Right lobe of liver (tissue), 6 donors: ENCODE measurements around the gene NRXN3. TPM values are rescaled to one million over a fixed set of nuclear protein-coding genes. Genes with fewer than 3 reads are reported as not detected.

Experiments
- ATAC-seq, 4 donors: fragments of 200-7000 bp; cut with Tn5 transposase; one replicate each; pipeline ENCODE4 v1.9.1; 2020; ENCODE audit warnings: mild to moderate bottlenecking in 4 of 4, moderate library complexity in 4 of 4
- DNase-seq, 3 donors: peaks; one replicate each; pipeline ENCODE4 v3.0.0-alpha.2; 2020
- H3K27ac ChIP-seq, 3 donors: fragments of 200-600 bp; one replicate each; pipeline ENCODE4 v1.8.0; 2022
- H3K27me3 ChIP-seq, 2 donors: fragments of 200-600 bp; one replicate each; pipeline ENCODE4 v1.8.0; 2022
- H3K36me3 ChIP-seq, 4 donors: fragments of 200-600 bp; sonication (generic) in 1 of 4; one replicate each; pipeline versions ENCODE4 v1.5.1 to v1.8.0; 2017 to 2022; ENCODE audit warnings: control low read depth in 1 of 4
- H3K4me1 ChIP-seq, 4 donors: fragments of 200-600 bp; sonication (generic) in 1 of 4; one replicate each; pipeline versions ENCODE4 v1.5.1 to v1.8.0; 2017 to 2022; ENCODE audit warnings: control low read depth in 1 of 4
- H3K4me3 ChIP-seq, 3 donors: fragments of 200-600 bp; one replicate each; pipeline ENCODE4 v1.8.0; 2022
- H3K9me3 ChIP-seq, 4 donors: fragments of 200-600 bp; sonication (generic) in 1 of 4; one replicate each; pipeline versions ENCODE4 v1.5.1 to v1.8.0; 2017 to 2022; ENCODE audit warnings: control low read depth in 1 of 4
- CTCF ChIP-seq, 4 donors: fragments of 200-600 bp in 3 of 4; fragments of 450-650 bp in 1 of 4; IDR thresholded peaks; one replicate each; pipeline versions ENCODE4 v1.5.1 to v1.8.0; 2016 to 2022; ENCODE audit warnings: antibody characterized with exemption in 4 of 4, mild to moderate bottlenecking in 2 of 4
- POLR2A ChIP-seq: fragments of 450-650 bp; IDR thresholded peaks from one replicate; pipeline ENCODE4 v1.6.1; 2017; ENCODE audit warnings: antibody characterized with exemption, mild to moderate bottlenecking
- WGBS: methylation state at CpG from one replicate; pipeline ENCODE4 v1.1.6; 2018; ENCODE audit warnings: low coverage, low lambda C conversion rate; ENCODE audit not compliant: insufficient coverage; ENCODE audit errors: missing lambda C conversion rate; 5-methylcytosine and 5-hydroxymethylcytosine counted together
- intact Hi-C, 2 donors: fragments of 100-400 bp; cut with DNase I; formaldehyde crosslinking; loops; one replicate each; pipeline versions ENCODE4 v1.11.2 to v1.14.1; 2022
- total RNA-seq, 6 experiments: library from RNA; depleted of rRNA in 2 of 6; stranded (reverse); fragments of >200 nt in 2 of 6; fragmentation: NEBNext Ultra II Directional in 3 of 6; extraction: Animal tissue kit (Norgen Biotek cat#: 25700) in 3 of 6; gene quantifications; one replicate each; pipeline versions ENCODE4 v1.1.0 to v1.2.4, GENCODE V29; 2016 to 2023
- donor health status: DM: no; HTN: yes; CAD: no.
- donor health status: DM: no; HTN: no; CAD: no.
- donor health status: DM: no; HTN: no; CAD: no.
- donor health status: DM: no; HTN: yes; CAD: no.
- donor health status: DM: no; HTN: yes; CAD: no.

The NRXN3 gene
- total RNA-seq, 6 experiments from 2014 or later: 0.06 to 0.51 (median 0.23) TPM; not detected in 1

GRCh38 chr14:79376557-79376956, 1206.4 kb downstream of the NRXN3 start:
- no peak for ATAC-seq
- 50% methylated on average over 1 of the region's 1 CpG for WGBS

GRCh38 chr14:79378020-79378419, 1207.8 kb downstream of the NRXN3 start:
- no peak for TF ChIP-seq POLR2A
- no peaks in the 10 kb centered on the region for H3K36me3 ChIP-seq
- H3K27ac ChIP-seq: no peak overlapping the region
- no peak overlapping the region for H3K4me3 ChIP-seq
- H3K4me1 ChIP-seq: no peaks in the 10 kb centered on the region
- ATAC-seq: no peak
- H3K27me3 ChIP-seq: no peaks in the 10 kb centered on the region
- intact Hi-C loops: no loop called here
- DNase-seq: no peak
- 60% methylated on average over 2 of the region's 2 CpGs for WGBS
- H3K9me3 ChIP-seq: no peaks in the 10 kb centered on the region

More at GRCh38 chr14:79376557-79376956, 1206.4 kb downstream of the NRXN3 start:
- no peak overlapping the region for H3K4me3 ChIP-seq
- TF ChIP-seq CTCF (IDR thresholded peaks at IDR 0.05) (no peak), POLR2A (no peak)
- H3K4me1 ChIP-seq: no peaks in the 10 kb centered on the region
- no peak overlapping the region for H3K27ac ChIP-seq
- intact Hi-C loops: no loop called here
- H3K36me3 ChIP-seq: no peaks in the 10 kb centered on the region
- no peak for DNase-seq
- H3K9me3 ChIP-seq: no peaks in the 10 kb centered on the region
- H3K27me3 ChIP-seq: no peaks in the 10 kb centered on the region

GRCh38 chr14:79379266-79379665, 1209.1 kb downstream of the NRXN3 start:
- no peak overlapping the region for H3K4me3 ChIP-seq
- no peaks in the 10 kb centered on the region for H3K27me3 ChIP-seq
- H3K4me1 ChIP-seq: no peaks in the 10 kb centered on the region
- no peaks in the 10 kb centered on the region for H3K36me3 ChIP-seq
- DNase-seq (no peak), ATAC-seq (no peak)
- H3K27ac ChIP-seq: no peak overlapping the region
- intact Hi-C loops: no loop called here
- WGBS: 80% methylated on average over 4 of the region's 5 CpGs
- no peaks in the 10 kb centered on the region for H3K9me3 ChIP-seq
- TF ChIP-seq CTCF (IDR thresholded peaks at IDR 0.05) (no peak), POLR2A (no peak)

GRCh38 chr14:79383031-79383430, 1212.9 kb downstream of the NRXN3 start:
- intact Hi-C loops: no loop called here
- DNase-seq (no peak), ATAC-seq (no peak)
- no peaks in the 10 kb centered on the region for H3K4me1 ChIP-seq
- no peak overlapping the region for H3K27ac ChIP-seq
- no peaks in the 10 kb centered on the region for H3K9me3 ChIP-seq
- no peak for TF ChIP-seq CTCF (IDR thresholded peaks at IDR 0.05)
- no peak for TF ChIP-seq POLR2A
- no peaks in the 10 kb centered on the region for H3K36me3 ChIP-seq
- no peaks in the 10 kb centered on the region for H3K27me3 ChIP-seq
- no peak overlapping the region for H3K4me3 ChIP-seq

- Histone ChIP-seq H3K4me3 (no peak overlapping the region), H3K4me1 (no peaks in the 10 kb centered on the region), H3K36me3 (no peaks in the 10 kb centered on the region), H3K27me3 (no peaks in the 10 kb centered on the region), H3K27ac (no peak overlapping the region), H3K9me3 (no peaks in the 10 kb centered on the region)
- intact Hi-C loops: no loop called here
- no peak for TF ChIP-seq CTCF (IDR thresholded peaks at IDR 0.05)
- no peak for TF ChIP-seq POLR2A
- no peak for ATAC-seq
- no peak for DNase-seq
- WGBS: 64% methylated on average over 2 of the region's 2 CpGs
These were observed 1213.3 kb downstream of the NRXN3 start for GRCh38 chr14:79383475-79383874.
